ENCODE measurements around the gene ANKRD6. TPM values are rescaled to one million over a fixed set of nuclear protein-coding genes. Genes with fewer than 3 reads are reported as not detected.

Gene ANKRD6
- total and polyA plus RNA-seq, 2 donors (not counting 1 experiment from before 2014, with no cell fraction given): 3.8 to 10.5 TPM

DNA sequence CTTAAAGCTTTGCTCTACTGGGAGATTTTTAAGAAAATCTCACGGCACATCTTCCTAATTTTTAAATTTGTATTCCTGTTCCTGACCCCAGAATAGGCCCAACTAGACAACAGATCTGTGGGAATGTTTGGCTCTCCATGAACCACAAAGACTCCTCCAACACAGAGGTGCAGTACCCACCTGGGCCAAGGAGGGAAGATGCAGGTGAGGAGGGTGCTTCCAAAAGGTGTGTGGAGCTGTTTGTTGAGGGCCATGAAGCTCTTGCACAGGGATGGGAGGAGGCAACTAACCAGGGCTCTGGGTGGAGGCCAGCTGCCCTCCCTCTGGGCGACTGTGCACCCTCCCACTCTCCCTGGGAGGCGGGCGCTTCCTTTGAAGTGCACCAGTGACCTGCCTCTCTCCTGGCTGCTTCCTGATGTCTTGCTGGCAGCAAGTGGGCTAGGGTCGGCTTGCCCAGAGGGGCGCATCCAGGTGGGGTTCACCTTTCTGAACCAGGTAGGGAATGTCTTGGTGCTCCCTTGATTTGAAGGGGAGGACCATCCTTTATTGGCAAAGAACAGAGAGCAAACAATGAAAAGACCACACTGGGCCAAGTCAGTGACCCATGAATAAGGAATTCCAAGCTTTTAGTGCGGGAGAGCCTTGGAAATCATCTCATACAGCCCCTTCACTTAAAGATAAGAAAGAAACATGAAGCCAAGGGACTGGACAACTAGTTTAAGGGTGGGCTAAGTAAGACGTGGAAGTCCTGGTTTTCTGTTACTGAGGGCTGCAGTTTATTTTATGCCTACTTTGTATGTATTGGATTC is 76.0 kb downstream of the ANKRD6 start:
- Mint-ChIP-seq H3K27ac (no peak overlapping the region), H3K9me3 (ENCODE audit: insufficient read depth) (no peaks in the 10 kb centered on the region), H3K4me1 (no peaks in the 10 kb centered on the region), H3K4me3 (no peak overlapping the region), H3K27me3 (peaks cover 4% of the 10 kb centered on the region)
- no peak overlapping the region for H3K9ac ChIP-seq (ENCODE audit: low read length)
- POLR2A ChIA-PET: no interaction called here
- no peaks in the 10 kb centered on the region for H3K4me1 ChIP-seq (ENCODE audit: control insufficient read depth in 2 of 2, insufficient read depth in 2 of 2, low read length in 2 of 2)
- H3K27me3 ChIP-seq (replicated peaks in 1 of 4; ENCODE audit: control extremely low read depth in 1 of 4, control insufficient read depth in 3 of 4, insufficient read depth in 4 of 4, low read length in 3 of 4): no peaks in the 10 kb centered on the region
- 85% methylated on average over 3 of the region's 8 CpGs for WGBS (ENCODE audit: insufficient coverage)
- H3K9me3 ChIP-seq (ENCODE audit: control extremely low read depth in 1 of 3, control insufficient read depth in 2 of 3, insufficient read depth in 1 of 3, low read length in 2 of 3): no peaks in the 10 kb centered on the region
- ATAC-seq (ENCODE audit: low read depth): no peak
- H3K79me2 ChIP-seq (ENCODE audit: control insufficient read depth, insufficient read depth, low read length): no peaks in the 10 kb centered on the region
- H2AFZ ChIP-seq (ENCODE audit: insufficient read depth, low read depth, low read length, poor library complexity, severe bottlenecking): no peak overlapping the region
- intact Hi-C loops (cut with micrococcal nuclease): no loop called here
- H4K20me1 ChIP-seq (ENCODE audit: control insufficient read depth, insufficient read depth, low read length, poor library complexity, severe bottlenecking): no peaks in the 10 kb centered on the region
- H3K36me3 ChIP-seq (replicated peaks in 1 of 2; ENCODE audit: control extremely low read depth in 1 of 2, control insufficient read depth in 1 of 2, extremely low read depth in 1 of 2, insufficient read depth in 2 of 2, low read length in 1 of 2): no peaks in the 10 kb centered on the region
- no peak for DNase-seq
- TF ChIP-seq, protein P1, sequence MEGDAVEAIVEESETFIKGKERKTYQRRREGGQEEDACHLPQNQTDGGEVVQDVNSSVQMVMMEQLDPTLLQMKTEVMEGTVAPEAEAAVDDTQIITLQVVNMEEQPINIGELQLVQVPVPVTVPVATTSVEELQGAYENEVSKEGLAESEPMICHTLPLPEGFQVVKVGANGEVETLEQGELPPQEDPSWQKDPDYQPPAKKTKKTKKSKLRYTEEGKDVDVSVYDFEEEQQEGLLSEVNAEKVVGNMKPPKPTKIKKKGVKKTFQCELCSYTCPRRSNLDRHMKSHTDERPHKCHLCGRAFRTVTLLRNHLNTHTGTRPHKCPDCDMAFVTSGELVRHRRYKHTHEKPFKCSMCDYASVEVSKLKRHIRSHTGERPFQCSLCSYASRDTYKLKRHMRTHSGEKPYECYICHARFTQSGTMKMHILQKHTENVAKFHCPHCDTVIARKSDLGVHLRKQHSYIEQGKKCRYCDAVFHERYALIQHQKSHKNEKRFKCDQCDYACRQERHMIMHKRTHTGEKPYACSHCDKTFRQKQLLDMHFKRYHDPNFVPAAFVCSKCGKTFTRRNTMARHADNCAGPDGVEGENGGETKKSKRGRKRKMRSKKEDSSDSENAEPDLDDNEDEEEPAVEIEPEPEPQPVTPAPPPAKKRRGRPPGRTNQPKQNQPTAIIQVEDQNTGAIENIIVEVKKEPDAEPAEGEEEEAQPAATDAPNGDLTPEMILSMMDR (IDR thresholded peaks at IDR 0.05): no peak
- no peak for TF ChIP-seq EZH2 (IDR thresholded peaks at IDR 0.05; ENCODE audit: borderline replicate concordance, insufficient read depth, low read depth, low read length, poor library complexity, severe bottlenecking)
- no peak overlapping the region for H3K4me3 ChIP-seq (ENCODE audit: control extremely low read depth in 1 of 5, extremely low read depth in 1 of 5, insufficient read depth in 1 of 5, low read depth in 2 of 5, low read length in 4 of 5)
- H3K27ac ChIP-seq (ENCODE audit: low read length in 2 of 2): no peak overlapping the region
- H3K4me2 ChIP-seq (replicated peaks; ENCODE audit: low read depth, low read length, poor library complexity, severe bottlenecking): no peak overlapping the region
- CTCF ChIA-PET: no interaction called here

DNA sequence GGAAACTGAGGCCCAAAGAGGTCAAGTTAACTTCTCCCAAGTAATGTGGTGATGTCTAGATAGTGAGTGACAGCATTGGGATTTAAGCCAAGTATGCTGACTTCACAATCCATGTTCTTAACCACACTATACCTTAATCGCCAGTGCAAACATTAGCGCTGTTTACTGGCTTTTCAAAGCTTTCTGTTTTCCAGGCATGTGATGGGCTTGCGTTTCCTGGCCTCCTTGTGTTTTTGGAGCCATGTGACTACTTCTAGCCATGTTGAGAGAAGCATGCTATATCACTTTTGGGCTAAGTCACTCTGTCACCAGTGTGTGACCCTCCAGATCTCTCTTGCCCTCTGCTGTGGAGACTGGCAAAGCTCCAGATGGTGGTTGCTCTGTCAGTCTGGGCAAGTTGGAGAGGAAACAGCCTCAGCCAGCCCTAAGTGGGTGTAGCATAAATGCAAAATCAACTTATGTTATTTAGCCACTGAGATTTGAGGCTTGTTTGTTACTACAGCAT is 76.9 kb downstream of the ANKRD6 start:
- no peaks in the 10 kb centered on the region for H3K27me3 ChIP-seq (replicated peaks in 1 of 4; ENCODE audit: control extremely low read depth in 1 of 4, control insufficient read depth in 3 of 4, insufficient read depth in 4 of 4, low read length in 3 of 4)
- intact Hi-C loops (cut with micrococcal nuclease): no loop called here
- H3K4me3 ChIP-seq (ENCODE audit: control extremely low read depth in 1 of 5, extremely low read depth in 1 of 5, insufficient read depth in 1 of 5, low read depth in 2 of 5, low read length in 4 of 5): no peak overlapping the region
- ATAC-seq (ENCODE audit: low read depth) (no peak), DNase-seq (no peak)
- H3K4me2 ChIP-seq (replicated peaks; ENCODE audit: low read depth, low read length, poor library complexity, severe bottlenecking): no peak overlapping the region
- H3K9ac ChIP-seq (ENCODE audit: low read length): no peak overlapping the region
- no peaks in the 10 kb centered on the region for H3K9me3 Mint-ChIP-seq (ENCODE audit: insufficient read depth)
- H3K4me3 Mint-ChIP-seq: no peak overlapping the region
- 0% methylated on average over 2 of the region's 3 CpGs for WGBS (ENCODE audit: insufficient coverage)
- H3K4me1 ChIP-seq (ENCODE audit: control insufficient read depth in 2 of 2, insufficient read depth in 2 of 2, low read length in 2 of 2): no peaks in the 10 kb centered on the region
- no peaks in the 10 kb centered on the region for H3K9me3 ChIP-seq (ENCODE audit: control extremely low read depth in 1 of 3, control insufficient read depth in 2 of 3, insufficient read depth in 1 of 3, low read length in 2 of 3)
- POLR2A ChIA-PET: no interaction called here
- H3K27ac ChIP-seq (ENCODE audit: low read length in 2 of 2): no peak overlapping the region
- H3K36me3 ChIP-seq (replicated peaks in 1 of 2; ENCODE audit: control extremely low read depth in 1 of 2, control insufficient read depth in 1 of 2, extremely low read depth in 1 of 2, insufficient read depth in 2 of 2, low read length in 1 of 2): no peaks in the 10 kb centered on the region
- H3K79me2 ChIP-seq (ENCODE audit: control insufficient read depth, insufficient read depth, low read length): no peaks in the 10 kb centered on the region
- TF ChIP-seq EZH2 (IDR thresholded peaks at IDR 0.05; ENCODE audit: borderline replicate concordance, insufficient read depth, low read depth, low read length, poor library complexity, severe bottlenecking): no peak
- TF ChIP-seq, protein P1 (IDR thresholded peaks at IDR 0.05): no peak
- no peak overlapping the region for H3K27ac Mint-ChIP-seq
- no peaks in the 10 kb centered on the region for H4K20me1 ChIP-seq (ENCODE audit: control insufficient read depth, insufficient read depth, low read length, poor library complexity, severe bottlenecking)
- H3K4me1 Mint-ChIP-seq: no peaks in the 10 kb centered on the region
- CTCF ChIA-PET: no interaction called here
- no peak overlapping the region for H2AFZ ChIP-seq (ENCODE audit: insufficient read depth, low read depth, low read length, poor library complexity, severe bottlenecking)
- H3K27me3 Mint-ChIP-seq: peaks cover 4% of the 10 kb centered on the region

Data from B cell (primary cell).